ENCODE data around the gene MRPS12.
"Not testable (repeated sequence)": the region's sequence is repeated elsewhere in the genome, so short reads cannot be mapped to it uniquely, and the experiment has no call there.

The MRPS12 gene

DNA sequence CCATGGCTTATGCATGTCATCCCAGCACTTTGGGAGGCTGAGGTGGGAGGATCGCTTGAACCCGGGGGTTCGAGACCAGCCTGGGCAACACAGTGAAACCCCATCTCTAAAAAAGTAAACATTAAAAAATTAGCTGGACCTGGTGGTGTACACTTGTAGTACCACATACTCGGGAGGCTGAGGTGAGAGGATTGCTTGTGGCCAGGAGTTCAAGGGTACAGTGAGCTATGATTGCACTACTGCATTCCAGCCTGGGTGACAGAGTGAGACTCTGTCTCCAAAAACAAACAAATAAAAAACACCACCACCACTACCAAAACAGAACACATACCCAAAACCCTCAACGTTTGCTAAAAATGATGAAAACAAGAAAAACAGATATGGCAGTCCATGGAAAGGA is 28.9 kb downstream of the MRPS12 start:
- CTCF ChIA-PET = interaction anchor here (0.7 to 4.9 kb wide), 6 partner anchors 8 to 94 kb away, joined by 3 to 29 read pairs (median 4); no protein-coding TSS in a partner anchor
- DNase-seq (ENCODE audit: extremely low spot score) = no peak
- TF ChIP-seq CTCF (IDR thresholded peaks at IDR 0.05; ENCODE audit: control extremely low read depth, extremely low read depth, low read depth, missing control alignments) = no peak
- POLR2A ChIA-PET = no interaction called here

DNA sequence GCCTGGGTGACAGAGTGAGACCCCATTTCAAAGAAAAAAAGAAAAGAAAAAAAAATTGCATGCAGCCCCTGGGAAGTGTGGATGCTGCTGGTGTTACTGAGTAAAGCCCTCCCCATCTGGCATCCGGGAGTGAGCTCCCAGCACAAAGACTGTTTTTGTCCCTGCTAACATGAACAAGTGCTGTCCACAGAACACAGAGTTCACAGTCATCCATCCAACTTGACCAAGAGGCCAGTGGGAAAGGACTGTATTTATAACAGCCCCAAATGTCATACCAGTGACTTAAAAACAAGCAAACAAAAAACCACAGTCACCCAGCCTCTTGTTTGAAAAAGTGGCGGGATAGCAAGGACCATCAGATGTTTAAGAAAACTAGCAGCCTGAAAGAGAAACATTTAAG is 34.0 kb downstream of the MRPS12 start:
- ChIA-PET CTCF (interaction anchor here (1.4 kb wide), 1 partner anchor 11 kb away, joined by 3 read pairs; no protein-coding TSS in a partner anchor), POLR2A (no interaction called here)
- TF ChIP-seq CTCF (IDR thresholded peaks at IDR 0.05; ENCODE audit: control extremely low read depth, extremely low read depth, low read depth, missing control alignments) = no peak
- no peak for DNase-seq (ENCODE audit: extremely low spot score)

- POLR2A ChIA-PET; DNase-seq (ENCODE audit: extremely low spot score): not testable (repeated sequence)
- CTCF ChIA-PET = interaction anchor here (1.1 to 4.0 kb wide), 2 partner anchors 10 to 36 kb away, joined by 3 to 20 read pairs; partner anchors contain the start of genes FBXO17, MRPS12 and SARS2
Observed at GRCh38 chr19:38966149-38966548, 35.4 kb downstream of the MRPS12 start.

- TF ChIP-seq CTCF (IDR thresholded peaks at IDR 0.05; ENCODE audit: control extremely low read depth, extremely low read depth, low read depth, missing control alignments) = no peak
- ChIA-PET CTCF (interaction anchor here (1.3 to 3.0 kb wide), 2 partner anchors 9 to 18 kb away, joined by 4 to 18 read pairs; no protein-coding TSS in a partner anchor), POLR2A (interaction anchor here (0.7 kb wide), 1 partner anchor 93 kb away, joined by 3 read pairs; the partner anchor contains the start of gene RINL)
- DNase-seq (ENCODE audit: extremely low spot score) = no peak
Observed at GRCh38 chr19:38970664-38971532, 40.2 kb downstream of the MRPS12 start.

- TF ChIP-seq CTCF (IDR thresholded peaks at IDR 0.05; ENCODE audit: control extremely low read depth, extremely low read depth, low read depth, missing control alignments) = no peak
- ChIA-PET CTCF (interaction anchor here (1.5 to 3.0 kb wide), 2 partner anchors 10 to 41 kb away, joined by 4 to 18 read pairs; partner anchors contain the start of genes MRPS12 and SARS2), POLR2A (no interaction called here)
- no peak for DNase-seq (ENCODE audit: extremely low spot score)
Observed at GRCh38 chr19:38971672-38972071, 40.9 kb downstream of the MRPS12 start.

- ChIA-PET POLR2A (no interaction called here), CTCF (interaction anchor here (0.8 kb wide), 1 partner anchor 13 kb away, joined by 3 read pairs; no protein-coding TSS in a partner anchor)
- no peak for TF ChIP-seq CTCF (IDR thresholded peaks at IDR 0.05; ENCODE audit: control extremely low read depth, extremely low read depth, low read depth, missing control alignments)
- DNase-seq (ENCODE audit: extremely low spot score) = no peak
Observed at GRCh38 chr19:38974624-38975213, 44.0 kb downstream of the MRPS12 start.

All from GM10248 (cell line).